ENCODE measurements around the gene PANK4. TPM values are rescaled to one million over a fixed set of nuclear protein-coding genes. Genes with fewer than 3 reads are reported as not detected.

PANK4 gene
- total RNA-seq, 1 experiment from 2014 or later: 6.5 TPM

DNA sequence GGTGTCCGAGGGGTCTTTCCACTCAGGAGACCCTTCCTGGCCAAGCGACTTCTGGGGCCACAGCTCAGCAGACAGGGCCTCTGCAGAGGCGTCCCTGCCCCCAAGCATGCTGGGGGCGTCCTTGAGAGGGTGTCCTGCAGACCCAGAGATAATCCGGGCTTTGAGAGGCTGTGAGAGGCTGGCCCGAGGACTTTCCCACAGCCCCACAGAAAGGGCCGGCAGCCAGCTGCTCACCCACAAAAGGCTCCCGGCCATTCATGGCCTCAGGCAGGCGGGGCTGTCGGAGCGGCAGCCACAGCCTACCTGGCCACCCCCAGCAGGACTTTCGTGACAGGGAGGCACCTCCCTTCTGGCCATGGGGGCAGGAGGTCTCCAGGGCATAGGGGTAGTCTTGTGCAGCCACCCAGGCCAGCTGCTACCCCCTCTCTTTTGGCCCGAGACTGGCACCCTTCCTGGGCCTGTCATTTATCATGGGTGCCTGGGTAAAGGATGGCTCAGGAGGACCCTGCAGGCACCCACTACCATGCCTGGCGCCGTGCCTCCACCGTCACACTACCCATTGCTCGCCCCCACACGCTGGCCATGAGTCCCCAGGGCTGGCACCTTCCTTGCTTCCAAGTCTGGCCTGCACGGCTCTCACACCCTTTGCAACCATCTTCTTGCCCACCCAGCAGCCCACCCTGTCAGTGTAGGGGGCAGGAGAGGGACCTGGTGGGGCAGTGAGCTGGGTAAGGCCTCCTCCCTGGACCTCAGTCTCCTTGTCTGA lies 18.7 kb upstream of the PANK4 start:
- no peak for DNase-seq (ENCODE audit: low spot score)

DNA sequence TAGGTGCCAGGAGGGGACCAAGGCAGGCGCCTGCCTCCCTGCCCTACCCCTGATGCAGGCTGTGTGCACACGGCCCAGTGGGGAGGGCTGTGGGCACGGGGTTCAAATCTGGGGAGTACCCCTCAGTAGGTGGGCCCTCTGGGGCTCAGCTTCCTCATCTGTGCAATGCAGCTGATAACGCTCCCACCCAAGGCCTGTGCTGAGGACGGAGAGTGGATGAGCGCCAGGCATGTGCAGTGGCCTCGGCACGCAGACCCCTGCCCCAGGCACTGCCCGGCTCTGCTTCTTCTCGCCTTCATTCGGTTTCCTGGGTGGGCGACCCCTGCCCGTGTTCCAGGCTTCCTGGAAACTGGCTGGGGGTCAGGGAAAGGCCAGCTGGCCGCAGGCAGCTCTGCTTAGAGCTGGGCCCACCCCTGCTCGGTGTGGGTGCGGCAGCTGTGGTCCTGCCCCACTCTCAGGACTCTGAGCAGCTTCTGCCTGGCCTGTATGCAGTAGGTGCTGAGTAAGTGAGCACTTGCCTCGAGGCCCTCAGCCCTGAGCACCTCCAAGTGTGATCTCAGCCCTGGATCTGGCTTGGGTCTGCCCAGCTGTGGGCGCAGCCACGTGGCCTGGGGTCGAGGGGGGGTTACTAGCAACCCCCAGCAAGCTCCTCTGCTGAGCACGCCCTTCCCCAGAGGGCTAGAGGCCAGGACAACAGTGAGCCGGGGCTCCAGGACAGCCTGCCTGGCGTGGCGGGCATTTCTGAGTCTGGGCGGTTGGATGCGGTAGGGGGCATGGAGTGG lies 17.9 kb upstream of the PANK4 start:
- DNase-seq (ENCODE audit: low spot score): no peak

DNA sequence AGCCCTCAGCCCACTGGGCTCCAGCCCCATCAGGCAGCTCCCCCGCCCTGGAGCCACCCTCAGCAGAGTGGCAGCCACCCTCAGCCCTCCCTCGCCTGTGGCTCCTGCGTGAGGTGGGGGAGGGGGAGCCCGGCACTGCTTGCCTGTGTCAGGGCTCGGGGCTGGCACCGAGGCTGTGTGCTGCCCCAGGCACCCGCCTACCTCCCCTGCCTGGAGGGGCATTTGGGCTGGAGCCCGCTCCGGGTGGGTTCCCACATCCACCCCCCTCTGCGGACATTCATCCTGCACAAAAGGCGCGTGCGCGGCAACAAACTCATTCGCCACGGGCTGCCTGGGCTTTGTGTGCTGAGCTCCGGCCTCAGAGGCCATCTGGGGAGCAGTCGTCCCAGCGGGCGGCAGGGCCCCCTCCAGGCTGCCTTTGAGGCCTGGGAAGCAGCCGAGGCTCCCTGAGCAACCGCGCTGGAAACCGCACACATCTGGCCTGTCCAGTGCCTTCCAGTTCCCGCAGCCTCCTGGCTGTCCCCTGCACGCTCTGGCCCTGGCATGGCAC lies 17.2 kb upstream of the PANK4 start:
- DNase-seq (ENCODE audit: low spot score): no peak

DNA sequence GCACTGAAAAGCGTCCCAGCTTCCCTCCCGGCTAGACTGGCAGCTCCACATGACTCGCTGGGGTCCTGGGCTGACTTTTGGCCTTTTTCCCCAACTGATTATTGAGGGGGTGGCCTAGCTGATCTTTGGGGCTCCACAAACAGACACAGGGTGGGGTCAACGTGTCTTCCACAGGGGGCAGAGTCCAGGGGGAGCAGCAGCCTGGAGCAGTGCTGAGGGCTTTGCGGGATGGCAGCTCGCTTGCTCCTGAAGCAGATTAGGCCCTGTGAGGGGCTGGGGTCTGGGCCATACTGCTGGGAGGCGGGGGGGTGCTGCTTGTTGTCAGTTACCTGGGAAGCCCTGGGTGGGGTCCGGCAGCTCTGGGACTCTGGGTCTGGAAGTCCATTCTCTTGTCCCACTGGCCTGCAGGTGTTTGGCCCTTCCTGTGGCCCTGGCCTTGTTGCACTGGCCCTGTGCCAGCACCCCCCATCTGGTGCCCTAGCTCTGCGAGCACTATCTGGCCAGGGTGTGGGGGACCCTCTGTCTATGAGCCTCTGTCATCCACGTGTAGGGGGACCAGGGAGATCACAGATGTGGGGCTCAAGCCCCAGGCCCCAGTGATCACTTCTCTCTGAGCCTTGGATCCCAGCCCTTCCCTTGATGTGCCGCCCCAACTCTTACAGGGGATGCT lies 16.0 kb upstream of the PANK4 start:
- no peak for DNase-seq (ENCODE audit: low spot score)

DNA sequence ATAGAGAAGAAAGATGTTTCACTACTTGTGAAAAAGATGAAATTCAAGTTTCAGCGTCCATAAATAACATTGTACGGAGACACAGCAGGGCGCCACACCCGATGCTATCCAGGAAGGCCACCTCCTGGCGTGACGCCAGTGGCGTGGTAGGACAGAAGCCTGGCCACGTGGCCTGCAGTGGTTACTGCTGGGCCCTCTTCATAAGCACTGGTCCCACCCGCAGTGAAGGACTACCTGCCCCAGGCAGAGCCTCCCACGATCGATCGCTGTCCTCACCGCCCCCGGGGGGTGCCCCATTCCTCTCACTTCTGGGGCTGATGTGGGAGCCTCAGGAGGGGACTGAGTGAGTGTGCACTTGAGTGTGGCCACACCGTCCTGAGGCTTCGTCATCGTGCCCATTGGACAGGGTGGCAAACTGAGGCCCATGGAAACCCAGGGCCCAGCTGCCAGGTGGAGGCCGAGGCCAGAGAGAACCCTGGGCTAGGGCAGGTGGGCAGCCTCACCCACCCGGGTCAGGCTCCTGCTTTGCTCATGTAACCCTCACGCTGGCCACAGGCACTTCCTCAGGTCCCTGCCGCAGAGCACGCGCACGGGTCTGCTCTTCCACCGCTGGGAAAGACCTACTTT lies 15.3 kb upstream of the PANK4 start:
- peak; percentile 35 for DNase-seq (ENCODE audit: low spot score)

DNA sequence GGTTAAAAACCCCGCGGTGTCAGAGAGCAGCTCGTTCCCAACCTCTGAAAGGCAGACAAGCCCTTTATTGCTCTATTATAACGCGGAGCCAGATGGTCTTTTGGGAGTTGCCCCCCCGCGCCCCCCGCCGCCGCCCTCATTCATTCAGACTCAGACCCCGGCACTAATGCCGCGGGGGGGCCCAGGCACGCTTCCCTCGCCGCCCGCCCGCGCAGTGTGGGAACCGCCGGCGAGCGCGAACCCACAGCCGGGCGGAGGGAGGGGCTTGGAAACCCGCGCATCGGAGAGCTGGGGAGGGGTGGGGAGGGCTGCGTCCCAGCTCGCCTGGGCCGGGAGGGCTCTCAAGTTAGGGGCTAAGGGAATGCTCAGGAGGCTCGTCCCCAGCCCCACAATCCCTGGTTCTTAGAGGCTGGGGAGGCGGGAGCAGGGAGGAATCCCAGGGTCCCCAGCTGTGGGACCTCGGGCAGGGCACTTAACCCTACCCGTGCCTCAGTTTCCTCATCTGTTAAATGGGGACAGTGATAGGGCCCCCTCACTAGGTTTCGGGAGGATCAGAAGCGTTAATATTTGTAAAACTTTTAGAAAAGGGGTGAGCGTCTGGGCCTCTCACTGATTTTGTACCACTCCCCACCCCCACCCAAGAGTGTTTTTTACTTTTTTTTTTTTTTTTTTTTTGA lies 14.6 kb upstream of the PANK4 start:
- DNase-seq (ENCODE audit: low spot score): no peak

DNA sequence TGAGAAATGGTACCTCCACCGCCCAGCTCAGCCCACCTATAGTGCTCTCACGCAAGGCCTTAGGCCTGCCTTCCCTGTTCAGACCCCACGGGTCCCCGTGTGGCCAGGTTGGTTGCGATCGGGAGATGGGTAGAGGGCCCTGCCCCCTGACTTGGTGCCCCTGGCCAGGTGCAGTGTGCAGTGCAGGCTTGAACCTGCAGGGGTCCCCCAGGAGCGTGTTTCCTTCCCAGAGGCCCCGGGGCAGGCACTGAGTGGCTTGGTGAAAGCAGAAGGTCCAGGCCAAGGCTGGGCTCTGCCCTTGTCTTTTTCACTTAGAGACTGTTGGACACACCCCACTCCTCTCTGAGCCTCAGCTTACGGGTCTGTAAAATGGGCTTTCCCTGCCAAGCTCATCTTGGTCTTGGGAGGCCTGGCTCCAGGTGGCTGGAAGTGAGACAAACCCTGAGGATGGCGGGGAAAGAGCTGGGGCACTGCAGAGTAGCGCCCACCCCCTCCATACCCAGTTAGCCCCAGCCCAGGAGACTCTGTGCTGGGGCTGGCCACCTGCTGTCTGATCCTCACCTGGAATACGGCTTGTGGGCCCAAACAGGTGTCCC lies 13.0 kb upstream of the PANK4 start:
- no peak for DNase-seq (ENCODE audit: low spot score)

DNA sequence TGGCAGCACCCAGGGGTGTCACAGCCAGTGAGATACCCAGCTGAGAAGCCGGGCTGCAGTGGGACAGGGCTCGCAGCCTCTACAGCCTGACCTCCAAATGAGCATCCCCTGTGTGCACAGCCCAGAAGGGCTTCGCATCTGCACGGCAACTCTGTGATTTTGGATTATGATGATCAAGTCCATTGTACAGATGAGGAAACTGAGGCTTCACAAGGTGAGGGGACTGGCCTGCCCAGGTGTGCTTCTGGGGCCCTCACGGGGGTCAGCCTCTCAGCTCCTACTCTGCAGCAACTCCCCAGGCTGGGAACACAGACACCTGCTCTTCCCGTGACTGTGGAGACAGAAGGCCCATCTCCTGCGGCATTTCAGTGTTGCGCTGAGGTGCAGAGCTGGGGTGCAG lies 12.5 kb upstream of the PANK4 start:
- no peak for DNase-seq (ENCODE audit: low spot score)

DNA sequence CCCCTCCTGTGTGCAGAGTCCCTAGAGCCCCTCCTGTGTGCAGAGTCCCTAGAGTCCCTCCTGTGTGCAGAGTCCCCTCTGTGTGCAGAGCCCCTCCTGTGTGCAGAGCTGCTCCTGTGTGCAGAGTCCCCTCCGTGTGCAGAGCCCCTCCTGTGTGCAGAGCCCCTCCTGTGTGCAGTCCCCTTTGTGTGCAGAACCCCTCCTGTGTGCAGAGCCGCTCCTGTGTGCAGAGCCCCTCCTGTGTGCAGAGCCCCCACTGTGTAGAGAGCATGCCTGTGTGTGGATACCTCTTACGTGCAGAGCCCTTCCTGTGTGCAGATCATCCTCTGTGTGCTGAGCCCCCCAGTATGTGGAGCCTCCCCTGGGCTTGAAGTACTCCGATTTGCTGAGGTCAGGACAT lies 12.0 kb upstream of the PANK4 start:
- no peak for DNase-seq (ENCODE audit: low spot score)

DNA sequence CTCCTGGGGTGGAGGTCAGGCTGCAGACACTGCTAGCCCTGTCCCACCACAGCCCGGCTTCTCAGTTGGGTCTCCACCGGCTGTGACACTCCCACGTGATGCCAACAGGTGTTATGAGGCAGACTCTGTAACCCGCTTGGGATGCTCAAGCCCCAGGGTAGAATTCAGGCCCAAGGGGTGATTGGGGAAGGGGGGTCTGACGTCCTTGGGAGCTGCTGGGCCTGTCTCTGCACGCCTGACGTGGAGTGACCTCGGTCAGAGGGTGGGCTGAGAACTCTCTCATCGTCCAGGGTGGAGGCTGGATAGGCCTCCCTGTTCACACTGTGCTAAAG lies 11.4 kb upstream of the PANK4 start:
- DNase-seq (ENCODE audit: low spot score): no peak

DNA sequence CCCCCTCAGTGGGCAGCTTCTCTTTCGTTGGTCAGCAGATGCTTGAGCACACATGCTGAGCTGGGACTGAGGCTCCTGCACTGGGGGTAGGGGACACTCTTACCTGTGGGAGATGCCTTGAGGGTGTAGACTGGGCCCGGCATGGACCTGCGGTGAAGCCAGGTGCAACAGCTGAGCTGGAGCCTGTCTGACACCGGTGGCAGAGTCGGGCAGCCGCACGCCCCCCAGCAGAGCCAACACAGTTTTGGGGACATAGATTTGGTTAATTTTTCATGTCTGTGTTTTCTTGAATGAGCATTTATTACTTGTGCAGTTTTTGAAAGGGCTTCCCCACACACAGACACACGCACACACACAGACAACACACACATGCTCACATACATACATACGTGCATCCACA lies 9.6 kb upstream of the PANK4 start:
- DNase-seq (ENCODE audit: low spot score): no peak

DNA sequence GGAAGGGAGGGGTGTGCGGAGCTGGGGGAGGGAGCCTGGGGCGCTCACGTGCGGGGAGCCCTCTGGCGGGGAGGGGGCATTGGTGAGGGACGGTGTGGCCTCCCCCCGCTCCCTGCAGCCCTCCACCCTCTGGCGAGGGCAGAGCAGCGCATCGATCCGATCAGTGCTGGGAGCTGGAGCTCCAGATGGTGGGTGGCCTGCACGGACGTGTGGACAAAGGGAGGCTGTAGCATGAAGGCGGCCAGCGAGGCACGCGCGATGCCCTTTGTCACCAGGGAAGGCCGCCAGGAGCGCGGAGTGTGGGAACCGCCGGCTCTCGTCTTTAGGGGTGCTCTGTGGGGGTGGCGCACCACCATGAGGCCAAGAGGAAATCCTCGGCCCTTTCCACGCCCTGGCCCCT lies 9.1 kb upstream of the PANK4 start:
- DNase-seq (ENCODE audit: low spot score): no peak

DNA sequence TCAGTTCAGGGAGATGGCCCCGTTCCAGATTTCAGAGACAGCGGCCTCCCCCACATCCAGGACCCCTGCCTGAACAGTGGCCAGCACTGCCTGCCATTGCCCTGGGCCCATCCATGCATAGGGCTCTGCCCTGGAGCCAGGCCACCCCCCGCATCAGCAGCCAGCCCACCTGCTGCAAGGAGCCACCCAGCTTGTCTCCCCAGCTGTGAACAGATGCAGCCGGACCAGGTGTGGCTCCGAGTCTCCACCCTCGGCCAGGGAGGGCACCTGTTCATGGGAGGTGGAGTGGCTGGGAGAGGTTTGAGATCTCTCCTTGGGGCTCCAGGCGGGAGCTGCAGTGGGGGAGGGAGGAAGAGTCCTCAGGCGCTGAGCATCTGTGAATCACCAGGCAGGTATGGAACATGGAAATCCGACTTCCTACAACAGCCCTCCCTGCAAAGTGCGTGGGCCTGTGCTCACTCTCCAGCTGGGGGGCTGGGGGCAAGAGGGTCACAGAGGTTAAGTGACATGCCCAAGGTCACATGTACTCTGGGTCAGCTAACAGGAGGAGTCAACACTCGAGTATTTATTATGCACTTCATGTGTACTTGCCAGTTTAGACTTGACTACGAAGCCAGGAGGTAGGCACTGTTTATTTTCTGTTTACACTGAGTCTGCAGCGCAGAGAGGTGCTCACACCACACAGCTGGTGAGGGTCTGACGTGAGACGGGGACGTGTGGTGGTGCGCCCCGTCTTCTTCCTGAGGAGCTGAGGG lies 8.5 kb upstream of the PANK4 start:
- peak; percentile 46 for DNase-seq (ENCODE audit: low spot score)

DNA sequence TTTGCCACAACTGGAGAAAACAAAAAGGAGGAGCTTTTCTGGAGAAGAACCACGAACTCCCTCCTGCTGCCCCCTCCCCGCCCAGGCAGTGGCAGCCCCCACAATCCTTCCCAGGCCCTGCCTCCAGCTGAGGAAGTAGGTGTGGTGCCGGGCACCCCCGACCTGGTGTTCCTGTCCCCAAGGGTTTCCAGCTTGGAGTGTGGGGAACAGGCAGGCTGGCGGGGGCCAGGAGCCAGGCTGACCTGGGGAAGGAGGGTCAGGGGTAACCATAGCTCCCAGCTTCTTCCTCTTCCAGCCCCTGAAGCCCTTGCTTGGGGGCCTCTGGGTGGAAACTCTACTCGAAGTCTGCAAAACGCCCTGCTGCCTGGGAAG lies 7.9 kb upstream of the PANK4 start:
- no peak for DNase-seq (ENCODE audit: low spot score)

DNA sequence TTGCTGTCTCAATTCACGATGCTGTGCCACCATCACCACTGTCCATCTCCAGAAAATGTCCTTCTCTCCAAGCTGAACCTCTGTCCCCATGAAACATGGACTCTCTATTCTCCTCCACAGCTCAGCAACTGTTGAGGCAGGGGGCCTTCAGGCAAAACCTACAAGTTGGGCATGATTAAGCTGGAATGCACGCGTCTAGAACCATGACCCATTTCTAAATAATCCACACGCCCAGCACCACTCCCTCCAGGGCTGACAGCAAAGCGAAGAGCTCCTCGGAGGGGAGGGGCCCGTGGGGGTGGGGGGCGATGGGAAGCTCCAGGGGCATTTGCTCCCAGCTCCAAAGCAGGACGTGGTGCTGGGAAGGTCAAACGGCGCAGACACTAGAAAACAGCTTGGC lies 7.0 kb upstream of the PANK4 start:
- DNase-seq (ENCODE audit: low spot score): peak; percentile 25

DNA sequence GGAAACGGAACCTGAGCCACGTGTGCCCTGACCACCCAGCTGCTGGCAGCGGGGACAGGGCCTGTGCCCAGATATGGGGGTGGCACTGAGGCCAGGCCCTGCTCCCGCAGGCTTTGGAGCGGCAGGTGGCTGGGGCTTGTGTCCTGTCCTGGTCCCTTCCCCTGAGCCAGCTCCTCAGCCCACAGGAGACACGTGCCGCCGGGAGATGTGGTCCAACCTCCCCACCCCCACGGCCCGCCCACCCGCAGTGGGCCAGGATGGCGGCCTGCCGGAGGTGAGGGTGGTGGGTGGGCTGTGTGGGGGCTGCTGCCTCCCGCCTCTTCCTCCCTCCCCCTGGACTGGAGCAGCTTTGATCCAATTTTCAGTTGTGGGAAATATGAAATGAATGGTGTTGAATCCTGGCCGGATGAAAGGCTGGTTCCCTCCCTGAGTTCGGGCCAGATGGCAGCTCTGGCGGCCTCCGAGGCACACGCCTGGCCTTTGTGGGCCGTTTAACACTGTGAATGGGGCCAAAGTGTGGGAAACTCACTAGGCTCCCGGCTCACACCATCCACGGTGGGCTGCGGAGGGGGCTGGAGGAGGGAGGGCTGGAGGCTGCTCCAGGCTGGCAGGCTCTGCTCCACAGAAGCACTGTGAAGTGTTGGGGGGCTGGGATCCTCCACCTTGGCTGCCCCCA lies 6.2 kb upstream of the PANK4 start:
- DNase-seq (ENCODE audit: low spot score): no peak

DNA sequence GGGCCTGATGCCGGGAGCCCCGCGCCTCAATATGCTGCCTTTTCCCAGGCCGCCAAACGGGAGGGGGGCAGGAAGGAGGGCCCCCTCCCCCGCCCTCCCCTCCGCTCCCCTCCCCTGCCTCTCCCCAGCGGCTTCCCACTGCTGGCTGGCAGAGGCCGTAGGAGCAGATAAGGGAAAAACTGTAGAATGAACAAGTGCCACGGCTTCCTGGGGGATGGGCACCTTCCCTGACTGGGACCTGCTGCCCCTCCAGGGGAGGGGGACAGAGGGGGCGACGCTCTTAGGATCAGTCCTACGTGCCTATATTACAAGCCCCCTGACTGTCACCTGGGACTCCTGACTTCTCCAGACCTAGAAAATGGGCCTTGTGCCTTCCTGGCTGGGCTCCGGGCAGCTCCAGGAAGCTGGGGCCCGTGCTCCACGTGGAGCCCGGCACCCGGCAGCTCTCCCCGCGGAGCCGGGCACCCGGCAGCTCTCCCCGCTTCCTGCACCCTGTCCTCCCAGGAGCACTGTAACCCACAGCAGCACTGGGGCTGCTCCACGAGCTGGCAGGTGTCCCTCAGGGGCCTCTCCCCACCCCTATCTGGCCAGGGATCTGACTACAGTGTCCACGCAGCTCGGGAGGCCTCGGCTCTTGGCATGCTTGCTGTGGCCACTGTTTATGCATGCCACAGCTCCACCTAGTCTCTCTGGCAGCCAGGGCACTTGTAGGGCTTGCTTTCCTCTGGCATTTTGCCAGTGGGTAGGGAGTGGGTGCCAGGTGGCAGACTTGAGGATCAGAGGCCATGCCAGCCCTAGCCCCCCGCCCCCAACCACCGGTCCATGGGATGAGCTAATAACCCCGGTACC lies 4.3 kb upstream of the PANK4 start:
- no peak for DNase-seq (ENCODE audit: low spot score)

DNA sequence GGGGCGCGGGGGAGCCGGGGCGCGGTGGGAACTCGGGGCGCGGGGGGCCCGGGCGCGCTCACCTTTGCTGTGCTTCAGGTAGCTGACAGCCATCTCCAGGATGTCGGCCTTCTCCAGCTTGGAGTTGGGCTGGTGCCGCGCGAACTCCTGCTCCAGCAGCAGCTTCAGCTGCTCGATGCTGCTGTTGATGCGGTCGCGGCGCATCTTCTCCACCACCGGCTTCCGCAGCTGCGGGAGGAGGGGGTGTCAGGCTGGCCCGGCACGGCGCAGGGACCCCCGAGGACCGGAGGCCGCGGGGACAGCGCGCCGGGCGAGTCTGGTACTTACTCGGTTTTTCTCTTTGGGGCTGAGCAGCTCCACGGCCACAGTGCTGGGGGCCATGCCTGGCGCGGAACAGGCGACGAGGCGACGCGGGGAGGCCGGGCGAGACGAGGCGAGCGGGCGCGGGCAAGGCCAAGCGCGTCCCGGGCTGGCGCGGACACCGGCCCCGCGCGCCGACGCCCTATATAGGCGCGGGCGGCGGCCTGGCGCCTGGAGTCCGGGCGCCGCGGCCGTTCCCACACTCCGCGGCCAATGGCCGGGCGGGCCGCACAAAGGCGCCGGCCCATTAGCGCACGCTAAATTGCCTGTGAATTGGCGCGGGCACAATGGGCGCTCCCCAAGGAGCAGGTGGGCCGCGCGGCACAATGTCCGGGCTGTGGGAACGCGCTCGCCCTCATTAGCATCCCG lies 3.6 kb upstream of the PANK4 start, which contains the start of gene HES5:
Gene HES5, minus strand, starts transcription at position 480 of the 729 bp plus-strand sequence. Its CDS starts 99 bp downstream, at position 381.
- DNase-seq (ENCODE audit: low spot score): no peak
